GM12872 (cell line): ENCODE data around the gene PTP4A1.

Experiments
- TF ChIP-seq, protein P1 (sequence below): IDR thresholded peaks from 3 replicates; pipeline ENCODE4 v1.5.1; 2011; ENCODE audit warnings: low read depth, mild to moderate bottlenecking, low read length, moderate library complexity; ENCODE audit not compliant: insufficient read depth

The PTP4A1 gene

DNA sequence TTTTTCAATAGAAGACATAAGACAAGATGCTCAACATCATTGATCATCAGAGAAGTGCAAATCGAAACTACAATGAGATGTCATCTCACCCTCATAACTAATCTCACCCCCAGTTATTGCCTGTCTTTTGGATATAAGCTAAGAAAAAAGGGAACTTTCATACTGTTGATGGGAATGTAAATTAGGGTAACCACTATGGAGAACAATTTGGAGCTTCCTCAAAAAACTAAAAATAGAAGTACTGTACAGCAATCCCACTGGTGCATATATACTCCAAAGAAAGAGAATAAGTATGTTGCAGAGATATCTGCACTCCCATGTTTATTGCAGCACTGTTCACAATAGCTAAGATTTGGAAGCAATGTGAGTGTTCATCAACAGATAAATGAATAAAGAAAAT lies 37.0 kb downstream of the PTP4A1 start:
- TF ChIP-seq, protein P1, sequence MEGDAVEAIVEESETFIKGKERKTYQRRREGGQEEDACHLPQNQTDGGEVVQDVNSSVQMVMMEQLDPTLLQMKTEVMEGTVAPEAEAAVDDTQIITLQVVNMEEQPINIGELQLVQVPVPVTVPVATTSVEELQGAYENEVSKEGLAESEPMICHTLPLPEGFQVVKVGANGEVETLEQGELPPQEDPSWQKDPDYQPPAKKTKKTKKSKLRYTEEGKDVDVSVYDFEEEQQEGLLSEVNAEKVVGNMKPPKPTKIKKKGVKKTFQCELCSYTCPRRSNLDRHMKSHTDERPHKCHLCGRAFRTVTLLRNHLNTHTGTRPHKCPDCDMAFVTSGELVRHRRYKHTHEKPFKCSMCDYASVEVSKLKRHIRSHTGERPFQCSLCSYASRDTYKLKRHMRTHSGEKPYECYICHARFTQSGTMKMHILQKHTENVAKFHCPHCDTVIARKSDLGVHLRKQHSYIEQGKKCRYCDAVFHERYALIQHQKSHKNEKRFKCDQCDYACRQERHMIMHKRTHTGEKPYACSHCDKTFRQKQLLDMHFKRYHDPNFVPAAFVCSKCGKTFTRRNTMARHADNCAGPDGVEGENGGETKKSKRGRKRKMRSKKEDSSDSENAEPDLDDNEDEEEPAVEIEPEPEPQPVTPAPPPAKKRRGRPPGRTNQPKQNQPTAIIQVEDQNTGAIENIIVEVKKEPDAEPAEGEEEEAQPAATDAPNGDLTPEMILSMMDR = no peak

DNA sequence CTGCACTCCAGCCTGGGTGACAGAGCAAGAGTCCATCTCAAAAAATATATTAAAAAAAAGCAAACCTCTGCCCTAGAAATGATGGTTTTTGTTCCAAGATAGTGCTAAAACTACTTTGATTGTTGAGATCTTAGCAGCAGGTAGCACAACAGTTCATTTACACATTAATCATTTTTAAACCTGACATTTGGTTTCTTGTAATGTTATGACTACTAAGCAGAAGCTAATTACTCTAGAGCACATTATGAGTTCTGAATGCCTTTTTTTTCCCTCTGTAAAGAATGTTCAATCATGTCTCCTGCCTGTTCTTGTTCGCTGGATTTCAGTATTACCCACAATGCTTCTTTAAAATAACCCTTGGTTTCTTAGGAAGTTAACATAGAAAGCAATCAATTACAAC lies 38.7 kb downstream of the PTP4A1 start:
- TF ChIP-seq, protein P1 = no peak

GRCh38 chr6:63611560-63611959 lies 39.3 kb downstream of the PTP4A1 start:
- TF ChIP-seq, protein P1 = no peak

DNA sequence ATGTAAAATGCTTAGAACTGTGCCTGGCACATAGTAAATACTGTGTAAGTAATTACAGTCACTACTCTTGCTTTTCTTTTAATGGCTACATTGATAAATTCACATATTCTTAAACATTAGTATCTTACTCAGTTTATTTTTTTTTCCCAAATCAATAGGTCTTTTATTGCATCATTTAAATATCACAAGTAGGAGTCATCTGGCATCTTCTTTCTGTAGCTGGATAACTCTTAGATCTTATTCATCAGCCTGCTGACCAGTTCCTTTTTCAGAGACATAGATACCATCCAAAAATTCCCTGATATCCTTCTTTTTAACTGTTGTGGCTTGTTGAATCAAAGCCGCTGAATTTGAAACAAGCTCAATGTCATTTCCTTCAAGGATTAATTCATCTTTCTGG lies 43.3 kb downstream of the PTP4A1 start:
- TF ChIP-seq, protein P1 = no peak
